ENCODE measurements around the gene POLR3H.
"Not testable (repeated sequence)": the region's sequence is repeated elsewhere in the genome, so short reads cannot be mapped to it uniquely, and the experiment has no call there.

Gene POLR3H

GRCh38 chr22:41543854-41544670 lies at the start of gene POLR3H:
Gene POLR3H, minus strand, starts transcription at chr22:41544470. Its CDS starts 369 bp downstream, at chr22:41544101.
- peaks cover 2% of the 10 kb centered on the region for H3K36me3 Mint-ChIP-seq (ENCODE audit: low read depth)
- H3K27me3 Mint-ChIP-seq (ENCODE audit: low read depth) = no peaks in the 10 kb centered on the region
- H3K4me1 Mint-ChIP-seq (ENCODE audit: low read depth) = peaks cover 22% of the 10 kb centered on the region
- H3K4me3 Mint-ChIP-seq = peak within 1 kb of the TSS; percentile 88
- H3K27ac Mint-ChIP-seq = peak within 1 kb of the TSS; percentile 80
- H3K9me3 Mint-ChIP-seq = no peaks in the 10 kb centered on the region

GRCh38 chr22:41593336-41593960 lies 49.2 kb upstream of the POLR3H start:
- not testable (repeated sequence) for H3K4me1 Mint-ChIP-seq (ENCODE audit: low read depth); H3K9me3 Mint-ChIP-seq; H3K4me3 Mint-ChIP-seq; H3K27me3 Mint-ChIP-seq (ENCODE audit: low read depth); H3K36me3 Mint-ChIP-seq (ENCODE audit: low read depth); H3K27ac Mint-ChIP-seq

GRCh38 chr22:41589391-41590241 lies 45.3 kb upstream of the POLR3H start, which contains the start of gene PMM1:
Gene PMM1, minus strand, starts transcription at chr22:41589840. Its CDS starts 35 bp downstream, at chr22:41589805.
- Mint-ChIP-seq H3K27ac (peak within 1 kb of the TSS; percentile 88), H3K4me1 (ENCODE audit: low read depth) (peaks cover 6% of the 10 kb centered on the region), H3K9me3 (no peaks in the 10 kb centered on the region), H3K27me3 (ENCODE audit: low read depth) (no peaks in the 10 kb centered on the region), H3K36me3 (ENCODE audit: low read depth) (peaks cover 6% of the 10 kb centered on the region), H3K4me3 (peak within 1 kb of the TSS; percentile 93)

- Mint-ChIP-seq H3K4me1 (ENCODE audit: low read depth) (peaks cover 6% of the 10 kb centered on the region), H3K27me3 (ENCODE audit: low read depth) (no peaks in the 10 kb centered on the region), H3K27ac (no peak overlapping the region), H3K4me3 (no peak overlapping the region), H3K9me3 (no peaks in the 10 kb centered on the region), H3K36me3 (ENCODE audit: low read depth) (peaks cover 11% of the 10 kb centered on the region)
Measured at GRCh38 chr22:41587347-41587723, 43.1 kb upstream of the POLR3H start.

GRCh38 chr22:41585898-41586297 lies 41.6 kb upstream of the POLR3H start:
- no peaks in the 10 kb centered on the region for H3K9me3 Mint-ChIP-seq
- H3K27ac Mint-ChIP-seq = no peak overlapping the region
- no peak overlapping the region for H3K4me3 Mint-ChIP-seq
- no peaks in the 10 kb centered on the region for H3K27me3 Mint-ChIP-seq (ENCODE audit: low read depth)
- H3K36me3 Mint-ChIP-seq (ENCODE audit: low read depth) = peaks cover 14% of the 10 kb centered on the region
- peaks cover 5% of the 10 kb centered on the region for H3K4me1 Mint-ChIP-seq (ENCODE audit: low read depth)

GRCh38 chr22:41584881-41585280 lies 40.6 kb upstream of the POLR3H start:
- Mint-ChIP-seq H3K4me3 (no peak overlapping the region), H3K27me3 (ENCODE audit: low read depth) (no peaks in the 10 kb centered on the region), H3K36me3 (ENCODE audit: low read depth) (peaks cover 18% of the 10 kb centered on the region), H3K9me3 (no peaks in the 10 kb centered on the region), H3K27ac (no peak overlapping the region), H3K4me1 (ENCODE audit: low read depth) (peaks cover 5% of the 10 kb centered on the region)

- Mint-ChIP-seq H3K27ac (no peak overlapping the region), H3K4me1 (ENCODE audit: low read depth) (no peaks in the 10 kb centered on the region), H3K27me3 (ENCODE audit: low read depth) (no peaks in the 10 kb centered on the region), H3K9me3 (no peaks in the 10 kb centered on the region), H3K36me3 (ENCODE audit: low read depth) (peaks cover 23% of the 10 kb centered on the region), H3K4me3 (no peak overlapping the region)
Measured at GRCh38 chr22:41582694-41583093, 38.4 kb upstream of the POLR3H start.

GRCh38 chr22:41579997-41580355 lies 35.7 kb upstream of the POLR3H start:
- no peaks in the 10 kb centered on the region for H3K27me3 Mint-ChIP-seq (ENCODE audit: low read depth)
- H3K27ac Mint-ChIP-seq = no peak overlapping the region
- no peak overlapping the region for H3K4me3 Mint-ChIP-seq
- H3K9me3 Mint-ChIP-seq = no peaks in the 10 kb centered on the region
- no peaks in the 10 kb centered on the region for H3K4me1 Mint-ChIP-seq (ENCODE audit: low read depth)
- H3K36me3 Mint-ChIP-seq (ENCODE audit: low read depth) = peaks cover 27% of the 10 kb centered on the region

GRCh38 chr22:41579297-41579996 lies 35.2 kb upstream of the POLR3H start:
- no peaks in the 10 kb centered on the region for H3K9me3 Mint-ChIP-seq
- no peak overlapping the region for H3K4me3 Mint-ChIP-seq
- H3K27ac Mint-ChIP-seq = no peak overlapping the region
- H3K27me3 Mint-ChIP-seq (ENCODE audit: low read depth) = no peaks in the 10 kb centered on the region
- H3K4me1 Mint-ChIP-seq (ENCODE audit: low read depth) = no peaks in the 10 kb centered on the region
- peaks cover 27% of the 10 kb centered on the region for H3K36me3 Mint-ChIP-seq (ENCODE audit: low read depth)

- no peak overlapping the region for H3K4me3 Mint-ChIP-seq
- H3K4me1 Mint-ChIP-seq (ENCODE audit: low read depth) = no peaks in the 10 kb centered on the region
- H3K9me3 Mint-ChIP-seq = no peaks in the 10 kb centered on the region
- no peak overlapping the region for H3K27ac Mint-ChIP-seq
- peaks cover 27% of the 10 kb centered on the region for H3K36me3 Mint-ChIP-seq (ENCODE audit: low read depth)
- no peaks in the 10 kb centered on the region for H3K27me3 Mint-ChIP-seq (ENCODE audit: low read depth)
Measured at GRCh38 chr22:41578818-41579217, 34.5 kb upstream of the POLR3H start.

GRCh38 chr22:41578114-41578513 lies 33.8 kb upstream of the POLR3H start:
- Mint-ChIP-seq H3K4me1 (ENCODE audit: low read depth) (no peaks in the 10 kb centered on the region), H3K36me3 (ENCODE audit: low read depth) (peaks cover 27% of the 10 kb centered on the region), H3K9me3 (no peaks in the 10 kb centered on the region), H3K4me3 (no peak overlapping the region), H3K27ac (no peak overlapping the region), H3K27me3 (ENCODE audit: low read depth) (no peaks in the 10 kb centered on the region)

GRCh38 chr22:41576877-41577276 lies 32.6 kb upstream of the POLR3H start:
- H3K9me3 Mint-ChIP-seq = no peaks in the 10 kb centered on the region
- no peaks in the 10 kb centered on the region for H3K27me3 Mint-ChIP-seq (ENCODE audit: low read depth)
- no peak overlapping the region for H3K27ac Mint-ChIP-seq
- peaks cover 19% of the 10 kb centered on the region for H3K36me3 Mint-ChIP-seq (ENCODE audit: low read depth)
- no peaks in the 10 kb centered on the region for H3K4me1 Mint-ChIP-seq (ENCODE audit: low read depth)
- H3K4me3 Mint-ChIP-seq = no peak overlapping the region

- H3K9me3 Mint-ChIP-seq = no peaks in the 10 kb centered on the region
- H3K4me1 Mint-ChIP-seq (ENCODE audit: low read depth) = no peaks in the 10 kb centered on the region
- peaks cover 19% of the 10 kb centered on the region for H3K36me3 Mint-ChIP-seq (ENCODE audit: low read depth)
- H3K27me3 Mint-ChIP-seq (ENCODE audit: low read depth) = no peaks in the 10 kb centered on the region
- H3K4me3 Mint-ChIP-seq = no peak overlapping the region
- no peak overlapping the region for H3K27ac Mint-ChIP-seq
Measured at GRCh38 chr22:41575533-41575932, 31.3 kb upstream of the POLR3H start.

- H3K9me3 Mint-ChIP-seq = no peaks in the 10 kb centered on the region
- H3K27me3 Mint-ChIP-seq (ENCODE audit: low read depth) = no peaks in the 10 kb centered on the region
- H3K4me1 Mint-ChIP-seq (ENCODE audit: low read depth) = no peaks in the 10 kb centered on the region
- peaks cover 16% of the 10 kb centered on the region for H3K36me3 Mint-ChIP-seq (ENCODE audit: low read depth)
- no peak overlapping the region for H3K27ac Mint-ChIP-seq
- H3K4me3 Mint-ChIP-seq = no peak overlapping the region
Measured at GRCh38 chr22:41574847-41575381, 30.6 kb upstream of the POLR3H start.
